Measurements from ENCODE around the gene LYPD8.

DNA sequence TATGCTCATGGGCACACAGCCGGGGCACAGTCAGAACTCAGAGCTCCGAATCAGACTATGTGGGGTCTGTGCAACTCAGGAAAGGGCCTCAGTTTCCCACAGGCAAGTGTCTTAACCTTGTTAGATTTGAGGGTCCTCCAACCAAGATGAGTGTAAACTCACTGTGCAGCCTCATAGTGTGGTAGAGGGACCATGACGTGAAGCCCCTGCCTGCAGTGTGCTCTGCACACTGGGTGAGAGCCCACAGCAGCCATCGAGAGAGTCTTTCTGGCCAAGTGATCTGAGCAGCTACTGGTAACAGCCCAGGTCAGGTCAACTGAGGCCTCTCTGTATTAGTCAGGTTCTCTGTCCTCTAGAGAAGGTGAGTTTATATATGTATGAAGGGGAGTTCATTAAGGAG, 592 bp upstream of the LYPD8 start:
- TF ChIP-seq, protein P1, sequence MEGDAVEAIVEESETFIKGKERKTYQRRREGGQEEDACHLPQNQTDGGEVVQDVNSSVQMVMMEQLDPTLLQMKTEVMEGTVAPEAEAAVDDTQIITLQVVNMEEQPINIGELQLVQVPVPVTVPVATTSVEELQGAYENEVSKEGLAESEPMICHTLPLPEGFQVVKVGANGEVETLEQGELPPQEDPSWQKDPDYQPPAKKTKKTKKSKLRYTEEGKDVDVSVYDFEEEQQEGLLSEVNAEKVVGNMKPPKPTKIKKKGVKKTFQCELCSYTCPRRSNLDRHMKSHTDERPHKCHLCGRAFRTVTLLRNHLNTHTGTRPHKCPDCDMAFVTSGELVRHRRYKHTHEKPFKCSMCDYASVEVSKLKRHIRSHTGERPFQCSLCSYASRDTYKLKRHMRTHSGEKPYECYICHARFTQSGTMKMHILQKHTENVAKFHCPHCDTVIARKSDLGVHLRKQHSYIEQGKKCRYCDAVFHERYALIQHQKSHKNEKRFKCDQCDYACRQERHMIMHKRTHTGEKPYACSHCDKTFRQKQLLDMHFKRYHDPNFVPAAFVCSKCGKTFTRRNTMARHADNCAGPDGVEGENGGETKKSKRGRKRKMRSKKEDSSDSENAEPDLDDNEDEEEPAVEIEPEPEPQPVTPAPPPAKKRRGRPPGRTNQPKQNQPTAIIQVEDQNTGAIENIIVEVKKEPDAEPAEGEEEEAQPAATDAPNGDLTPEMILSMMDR (IDR thresholded peaks at IDR 0.05; ENCODE audit: insufficient read depth, low read length, poor library complexity, severe bottlenecking) = no peak
- TF ChIP-seq EZH2phosphoT487 (conservative IDR thresholded peaks at IDR 0.05; ENCODE audit: low read length) = no peak
